Measurements from ENCODE around the gene SLC25A23.

SLC25A23 gene

GRCh38 chr19:6425732-6426620 is 33.6 kb downstream of the SLC25A23 start (continued):
- TF ChIP-seq ZNF785 (tag by site-specific recombination; IDR thresholded peaks at IDR 0.05) = 0 out of 2 replicates have a peak, but pooled peaks have one; percentile 44
- no peak for TF ChIP-seq ZNF791 (tag by site-specific recombination; IDR thresholded peaks at IDR 0.05)
- 0 out of 2 replicates have a peak, but pooled peaks have one; percentile 3 for TF ChIP-seq ZNF610 (tag by site-specific recombination; IDR thresholded peaks at IDR 0.05; ENCODE audit: borderline replicate concordance)
- TF ChIP-seq, protein P1, sequence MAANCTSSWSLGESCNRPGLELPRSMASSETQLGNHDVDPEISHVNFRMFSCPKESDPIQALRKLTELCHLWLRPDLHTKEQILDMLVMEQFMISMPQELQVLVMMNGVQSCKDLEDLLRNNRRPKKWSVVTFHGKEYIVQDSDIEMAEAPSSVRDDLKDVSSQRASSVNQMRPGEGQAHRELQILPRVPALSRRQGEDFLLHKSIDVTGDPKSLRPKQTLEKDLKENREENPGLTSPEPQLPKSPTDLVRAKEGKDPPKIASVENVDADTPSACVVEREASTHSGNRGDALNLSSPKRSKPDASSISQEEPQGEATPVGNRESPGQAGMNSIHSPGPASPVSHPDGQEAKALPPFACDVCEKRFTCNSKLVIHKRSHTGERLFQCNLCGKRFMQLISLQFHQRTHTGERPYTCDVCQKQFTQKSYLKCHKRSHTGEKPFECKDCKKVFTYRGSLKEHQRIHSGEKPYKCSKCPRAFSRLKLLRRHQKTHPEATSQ (tag by site-specific recombination; IDR thresholded peaks at IDR 0.05) = no peak
- no peak for TF ChIP-seq ZNF19 (tag by site-specific recombination; IDR thresholded peaks at IDR 0.05; ENCODE audit: low read depth)
- peak; percentile 20; the same call in 1 of the 2 replicates for TF ChIP-seq ZBTB7A (tag by site-specific recombination; IDR thresholded peaks at IDR 0.05; ENCODE audit: low read depth)
- TF ChIP-seq PRDM4 (tag by site-specific recombination; IDR thresholded peaks at IDR 0.05) = no peak
- peak; percentile 93 for TF ChIP-seq ZNF18 (tag by site-specific recombination; IDR thresholded peaks at IDR 0.05)
- TF ChIP-seq ZNF404 (tag by site-specific recombination; IDR thresholded peaks at IDR 0.05) = no peak
- TF ChIP-seq ZBTB48 (tag by site-specific recombination; IDR thresholded peaks at IDR 0.05) = no peak
- peak; percentile 61 for TF ChIP-seq SETDB1 (IDR thresholded peaks at IDR 0.05; ENCODE audit: insufficient read length, low read length)
- TF ChIP-seq ZNF530 (tag by site-specific recombination; IDR thresholded peaks at IDR 0.05; ENCODE audit: low read depth) = no peak
- no peak for TF ChIP-seq ZNF341 (tag by site-specific recombination; IDR thresholded peaks at IDR 0.05; ENCODE audit: low read depth)
- no peak for TF ChIP-seq ZNF146 (tag by site-specific recombination; IDR thresholded peaks at IDR 0.05)
- TF ChIP-seq, protein P2, sequence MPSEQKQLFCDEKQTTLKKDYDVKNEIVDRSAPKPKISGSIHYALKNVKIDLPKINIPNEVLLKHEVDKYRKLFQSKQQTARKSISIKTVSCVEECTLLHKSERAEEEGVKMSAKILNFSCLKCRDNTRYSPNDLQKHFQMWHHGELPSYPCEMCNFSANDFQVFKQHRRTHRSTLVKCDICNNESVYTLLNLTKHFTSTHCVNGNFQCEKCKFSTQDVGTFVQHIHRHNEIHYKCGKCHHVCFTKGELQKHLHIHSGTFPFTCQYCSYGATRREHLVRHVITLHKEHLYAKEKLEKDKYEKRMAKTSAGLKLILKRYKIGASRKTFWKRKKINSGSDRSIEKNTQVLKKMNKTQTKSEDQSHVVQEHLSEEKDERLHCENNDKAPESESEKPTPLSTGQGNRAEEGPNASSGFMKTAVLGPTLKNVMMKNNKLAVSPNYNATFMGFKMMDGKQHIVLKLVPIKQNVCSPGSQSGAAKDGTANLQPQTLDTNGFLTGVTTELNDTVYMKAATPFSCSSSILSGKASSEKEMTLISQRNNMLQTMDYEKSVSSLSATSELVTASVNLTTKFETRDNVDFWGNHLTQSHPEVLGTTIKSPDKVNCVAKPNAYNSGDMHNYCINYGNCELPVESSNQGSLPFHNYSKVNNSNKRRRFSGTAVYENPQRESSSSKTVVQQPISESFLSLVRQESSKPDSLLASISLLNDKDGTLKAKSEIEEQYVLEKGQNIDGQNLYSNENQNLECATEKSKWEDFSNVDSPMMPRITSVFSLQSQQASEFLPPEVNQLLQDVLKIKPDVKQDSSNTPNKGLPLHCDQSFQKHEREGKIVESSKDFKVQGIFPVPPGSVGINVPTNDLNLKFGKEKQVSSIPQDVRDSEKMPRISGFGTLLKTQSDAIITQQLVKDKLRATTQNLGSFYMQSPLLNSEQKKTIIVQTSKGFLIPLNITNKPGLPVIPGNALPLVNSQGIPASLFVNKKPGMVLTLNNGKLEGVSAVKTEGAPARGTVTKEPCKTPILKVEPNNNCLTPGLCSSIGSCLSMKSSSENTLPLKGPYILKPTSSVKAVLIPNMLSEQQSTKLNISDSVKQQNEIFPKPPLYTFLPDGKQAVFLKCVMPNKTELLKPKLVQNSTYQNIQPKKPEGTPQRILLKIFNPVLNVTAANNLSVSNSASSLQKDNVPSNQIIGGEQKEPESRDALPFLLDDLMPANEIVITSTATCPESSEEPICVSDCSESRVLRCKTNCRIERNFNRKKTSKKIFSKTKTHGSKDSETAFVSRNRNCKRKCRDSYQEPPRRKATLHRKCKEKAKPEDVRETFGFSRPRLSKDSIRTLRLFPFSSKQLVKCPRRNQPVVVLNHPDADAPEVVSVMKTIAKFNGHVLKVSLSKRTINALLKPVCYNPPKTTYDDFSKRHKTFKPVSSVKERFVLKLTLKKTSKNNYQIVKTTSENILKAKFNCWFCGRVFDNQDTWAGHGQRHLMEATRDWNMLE (tag by site-specific recombination; conservative IDR thresholded peaks at IDR 0.05; ENCODE audit: low read depth) = no peak
- no peak for TF ChIP-seq GLI4 (tag by site-specific recombination; IDR thresholded peaks at IDR 0.05)
- 0 out of 2 replicates have a peak, but pooled peaks have one; percentile 3 for TF ChIP-seq ZBTB21 (tag by site-specific recombination; IDR thresholded peaks at IDR 0.05)
- TF ChIP-seq ZNF76 (tag by site-specific recombination; IDR thresholded peaks at IDR 0.05; ENCODE audit: borderline replicate concordance, low read depth) = no peak
- TF ChIP-seq ZNF747 (tag by site-specific recombination; IDR thresholded peaks at IDR 0.05) = no peak
- peak; percentile 43; the same call in 1 of the 2 replicates for TF ChIP-seq ZNF701 (tag by site-specific recombination; IDR thresholded peaks at IDR 0.05)

Data from HEK293 (cell line).